SH-SY5Y (cell line): ENCODE results near the gene RBMS3.

ENCODE experiments used
- GATA2 ChIP-seq: IDR thresholded peaks from 2 replicates; pipeline ENCODE4 v1.6.1; 2011; ENCODE audit warnings: mild to moderate bottlenecking, low read depth, low read length
- GATA3 ChIP-seq: IDR thresholded peaks from 2 replicates; pipeline ENCODE4 v1.6.1; 2011; ENCODE audit warnings: low read depth, mild to moderate bottlenecking, low read length, moderate library complexity

GRCh38 chr3:30003741-30004140 is 722.9 kb downstream of the RBMS3 start:
- no peak for TF ChIP-seq GATA3
- no peak for TF ChIP-seq GATA2
